Fibroblast of lung (primary cell): Measurements from ENCODE around the gene FCRLB. TPM values are rescaled to one million over a fixed set of nuclear protein-coding genes. Genes with fewer than 3 reads are reported as not detected.

Source experiments
- DNase-seq, 2 donors: peaks; one replicate each; pipeline versions ENCODE4 v3.0.0 to v3.0.0-alpha.2; 2010; ENCODE audit warnings: low read depth in 2 of 2
- H2AFZ ChIP-seq: 2 replicates; pipeline ENCODE4 v1.5.1; 2012; ENCODE audit warnings: low read length, control low read depth, inconsistent platforms
- H3K27ac ChIP-seq: 2 replicates; pipeline ENCODE4 v1.5.1; 2011; ENCODE audit warnings: low read length, control low read depth; ENCODE audit not compliant: insufficient read depth
- H3K27me3 ChIP-seq: 2 replicates; pipeline ENCODE4 v1.5.1; 2011; ENCODE audit warnings: mild to moderate bottlenecking, low read length; ENCODE audit not compliant: control insufficient read depth, insufficient read depth
- H3K36me3 ChIP-seq: 2 replicates; pipeline ENCODE4 v1.5.1; 2011; ENCODE audit warnings: low read length; ENCODE audit not compliant: control insufficient read depth, insufficient read depth
- H3K4me1 ChIP-seq: 2 replicates; pipeline ENCODE4 v1.5.1; 2011; ENCODE audit warnings: low read length; ENCODE audit not compliant: control insufficient read depth, insufficient read depth; ENCODE audit errors: extremely low read depth
- H3K4me2 ChIP-seq: 2 replicates; pipeline ENCODE4 v1.5.1; 2011; ENCODE audit warnings: low read length, control low read depth; ENCODE audit not compliant: insufficient read depth; ENCODE audit errors: extremely low read depth
- H3K4me3 ChIP-seq, 4 experiments: fragments of 200-600 bp in 1 of 4; sonication (generic) in 1 of 4; replicated peaks in 1 of 4; 2 replicates each; pipeline ENCODE4 v1.5.1; 2011 to 2016; ENCODE audit warnings: low read length in 4 of 4, low read depth in 3 of 4, mild to moderate bottlenecking in 3 of 4, control low read depth in 2 of 4, inconsistent platforms in 1 of 4, mixed read lengths in 1 of 4; ENCODE audit not compliant: insufficient read depth in 1 of 4; ENCODE audit errors: control extremely low read depth in 1 of 4
- H3K79me2 ChIP-seq: 2 replicates; pipeline ENCODE4 v1.5.1; 2012; ENCODE audit warnings: mild to moderate bottlenecking, low read length, inconsistent platforms; ENCODE audit not compliant: control insufficient read depth, insufficient read depth
- H3K9ac ChIP-seq: 2 replicates; pipeline ENCODE4 v1.5.1; 2011; ENCODE audit warnings: mild to moderate bottlenecking, low read length, control low read depth; ENCODE audit not compliant: insufficient read depth
- H3K9me3 ChIP-seq: 2 replicates; pipeline ENCODE4 v1.5.1; 2012; ENCODE audit warnings: low read depth, low read length; ENCODE audit not compliant: control insufficient read depth, insufficient read depth
- H4K20me1 ChIP-seq: 2 replicates; pipeline ENCODE4 v1.5.1; 2011; ENCODE audit warnings: low read length; ENCODE audit not compliant: control insufficient read depth, insufficient read depth; ENCODE audit errors: extremely low read depth
- CTCF ChIP-seq, 2 donors: IDR thresholded peaks in 1 of 2; conservative IDR thresholded peaks in 1 of 2; 1 replicate in 1 of 2; 2 replicates in 1 of 2; pipeline ENCODE4 v1.5.1; 2011 to 2012; ENCODE audit warnings: low read length in 2 of 2, control low read depth in 1 of 2, inconsistent platforms in 1 of 2, low read depth in 1 of 2, mild to moderate bottlenecking in 1 of 2
- EZH2 ChIP-seq: IDR thresholded peaks from 2 replicates; pipeline ENCODE4 v1.5.1; 2012; ENCODE audit warnings: low read length, control low read depth, mild to moderate bottlenecking; ENCODE audit errors: missing control alignments
- polyA plus RNA-seq, 2 donors: library from polyadenylated mRNA; depleted of rRNA in 1 of 2; stranded (reverse) in 1 of 2; unstranded in 1 of 2; fragments of >200 nt; gene quantifications; 2 replicates each; pipeline ENCODE4 v1.2.1, GENCODE V29; 2011 to 2012; ENCODE audit warnings: missing spikeins in 1 of 2
- total RNA-seq: library from RNA; depleted of rRNA; stranded (reverse); fragments of >200 nt; gene quantifications from 2 replicates; pipeline ENCODE4 v1.2.1, GENCODE V29; 2014

Gene FCRLB
- total and polyA plus RNA-seq, 2 donors (not counting 1 experiment from before 2014, with no cell fraction given) = 0.45 to 1.2 TPM

GRCh38 chr1:161770250-161770649 lies 48.9 kb downstream of the FCRLB start:
- Histone ChIP-seq H3K9me3 (no peaks in the 10 kb centered on the region), H4K20me1 (no peaks in the 10 kb centered on the region), H3K27me3 (no peaks in the 10 kb centered on the region), H3K79me2 (peaks cover 31% of the 10 kb centered on the region), H3K27ac (no peak overlapping the region), H3K4me3 (no peak overlapping the region), H3K36me3 (no peaks in the 10 kb centered on the region), H2AFZ (no peak overlapping the region), H3K4me1 (no peaks in the 10 kb centered on the region), H3K9ac (no peak overlapping the region), H3K4me2 (no peak overlapping the region)
- DNase-seq = no peak
- TF ChIP-seq EZH2 = no peak
- no peak for TF ChIP-seq CTCF (conservative IDR thresholded peaks at IDR 0.05 in 1 of 2, IDR thresholded peaks at IDR 0.05 in 1 of 2; ENCODE audit: low read depth in 1 of 2, low read length in 2 of 2)

GRCh38 chr1:161771161-161771560 lies 49.8 kb downstream of the FCRLB start:
- Histone ChIP-seq H3K4me1 (no peaks in the 10 kb centered on the region), H3K79me2 (peaks cover 32% of the 10 kb centered on the region), H4K20me1 (no peaks in the 10 kb centered on the region), H3K36me3 (no peaks in the 10 kb centered on the region), H3K27ac (no peak overlapping the region), H3K4me3 (no peak overlapping the region), H2AFZ (no peak overlapping the region), H3K9ac (no peak overlapping the region), H3K4me2 (no peak overlapping the region), H3K27me3 (no peaks in the 10 kb centered on the region), H3K9me3 (no peaks in the 10 kb centered on the region)
- TF ChIP-seq EZH2 (no peak), CTCF (conservative IDR thresholded peaks at IDR 0.05 in 1 of 2, IDR thresholded peaks at IDR 0.05 in 1 of 2; ENCODE audit: low read depth in 1 of 2, low read length in 2 of 2) (no peak)
- DNase-seq = no peak

- Histone ChIP-seq H3K4me2 (no peak overlapping the region), H3K9me3 (no peaks in the 10 kb centered on the region), H3K79me2 (peaks cover 25% of the 10 kb centered on the region), H3K36me3 (no peaks in the 10 kb centered on the region), H3K4me3 (no peak overlapping the region), H3K27me3 (no peaks in the 10 kb centered on the region), H3K27ac (no peak overlapping the region), H4K20me1 (no peaks in the 10 kb centered on the region), H2AFZ (no peak overlapping the region), H3K4me1 (no peaks in the 10 kb centered on the region), H3K9ac (no peak overlapping the region)
- DNase-seq = no peak
- TF ChIP-seq CTCF (conservative IDR thresholded peaks at IDR 0.05 in 1 of 2, IDR thresholded peaks at IDR 0.05 in 1 of 2; ENCODE audit: low read depth in 1 of 2, low read length in 2 of 2) = no peak
- TF ChIP-seq EZH2 = no peak
Observed at GRCh38 chr1:161771973-161772372, 50.6 kb downstream of the FCRLB start.
